A549 (cell line): Measurements from ENCODE around the gene GNB1. TPM values are rescaled to one million over a fixed set of nuclear protein-coding genes. Genes with fewer than 3 reads are reported as not detected.

Experiments
- ATAC-seq, 2 experiments: fragments of 200-7000 bp in 1 of 2; fragments of >200 bp in 1 of 2; cut with Nextera tagmentation in 1 of 2; cut with Tn5 transposase in 1 of 2; 3 replicates each; pipeline versions ENCODE4 v1.8.0 to v1.9.1; 2018 to 2020; ENCODE audit warnings: mild to moderate bottlenecking in 1 of 2, moderate library complexity in 1 of 2
- CTCF ChIA-PET: fragments of 300-600 bp; sonication (Branson Sonifier 250); formaldehyde crosslinking; extraction: SDS; loops from one replicate; lab custom pipeline; 2021; ENCODE audit warnings: antibody characterized with exemption, inconsistent platforms; lab: Yijun Ruan, JAX
- POLR2A ChIA-PET: fragments of 350-600 bp; formaldehyde crosslinking; extraction: SDS; loops from one replicate; lab custom pipeline; 2021; ENCODE audit warnings: antibody characterized with exemption, inconsistent platforms; lab: Yijun Ruan, JAX
- DNase-seq, 2 experiments: peaks; one replicate each; pipeline versions ENCODE4 v3.0.0 to v3.0.0-alpha.2; 2011 to 2016; ENCODE audit warnings: low read depth in 1 of 2, low spot score in 1 of 2
- FAIRE-seq: peaks from 2 replicates; lab custom pipeline; 2011; peaks lifted over from hg19 to GRCh38; lab: Jason Lieb, UNC
- H3K27ac ChIP-seq, 2 experiments: fragments of >200 bp; sonication (Bioruptor Twin); formaldehyde crosslinking; 3 replicates each; pipeline ENCODE4 v1.5.1; 2016 to 2017
- H3K4me1 ChIP-seq: fragments of >200 bp; sonication (Bioruptor Twin); formaldehyde crosslinking; 3 replicates; pipeline ENCODE4 v1.6.1; 2016
- H3K4me2 ChIP-seq: fragments of >200 bp; sonication (Bioruptor Twin); formaldehyde crosslinking; 3 replicates; pipeline ENCODE4 v1.6.1; 2016
- H3K4me3 ChIP-seq: fragments of >200 bp; sonication (Bioruptor Twin); formaldehyde crosslinking; 3 replicates; pipeline ENCODE4 v1.5.1; 2016
- H3K9me3 ChIP-seq: fragments of >200 bp; sonication (Bioruptor Twin); formaldehyde crosslinking; 3 replicates; pipeline ENCODE4 v1.6.1; 2016
- CEBPB ChIP-seq, 2 experiments: fragments of >200 bp in 1 of 2; sonication (Bioruptor Twin) in 1 of 2; formaldehyde crosslinking in 1 of 2; IDR thresholded peaks; 2 replicates each; pipeline ENCODE4 v1.6.1; 2012 to 2016
- EHF ChIP-seq: fragments of 250-450 bp; sonication (Bioruptor Pico); IDR thresholded peaks from 2 replicates; pipeline ENCODE4 v1.5.0; 2020; ENCODE audit warnings: mild to moderate bottlenecking
- FOXS1 ChIP-seq: fragments of 250-450 bp; sonication (Bioruptor Pico); IDR thresholded peaks from 2 replicates; pipeline ENCODE4 v1.5.0; 2020; ENCODE audit warnings: mild to moderate bottlenecking, moderate library complexity
- HEYL ChIP-seq: fragments of 250-450 bp; sonication (Bioruptor Pico); IDR thresholded peaks from 2 replicates; pipeline ENCODE4 v1.8.0; 2021; ENCODE audit warnings: mild to moderate bottlenecking, moderate library complexity
- HMGXB4 ChIP-seq: fragments of 250-450 bp; sonication (Bioruptor Pico); IDR thresholded peaks from 2 replicates; pipeline ENCODE4 v1.5.0; 2021; ENCODE audit warnings: mild to moderate bottlenecking, moderate library complexity, borderline replicate concordance
- HOXA7 ChIP-seq: fragments of 250-450 bp; sonication (Bioruptor Pico); IDR thresholded peaks from 2 replicates; pipeline ENCODE4 v1.5.0; 2020; ENCODE audit warnings: mild to moderate bottlenecking, moderate library complexity
- JUN ChIP-seq, 2 experiments: fragments of >200 bp; sonication (Bioruptor Twin); formaldehyde crosslinking; IDR thresholded peaks; 2 replicates in 1 of 2; 3 replicates in 1 of 2; pipeline ENCODE4 v1.6.1; 2016 to 2017
- KDM5A ChIP-seq: fragments of 200-600 bp; sonication (generic); IDR thresholded peaks from 2 replicates; pipeline ENCODE4 v1.6.1; 2016; ENCODE audit warnings: antibody characterized with exemption, mild to moderate bottlenecking
- MAFK ChIP-seq: fragments of 450-650 bp; IDR thresholded peaks from 2 replicates; pipeline ENCODE4 v1.6.1; 2014; ENCODE audit not compliant: partially characterized antibody
- MAZ ChIP-seq: fragments of 150-350 bp; IDR thresholded peaks from 2 replicates; pipeline ENCODE4 v1.6.1; 2014; ENCODE audit warnings: antibody characterized with exemption, low read depth, low read length, borderline replicate concordance
- NFE2L2 ChIP-seq: fragments of 150-350 bp; conservative IDR thresholded peaks from 2 replicates; pipeline ENCODE4 v1.6.1; 2014; ENCODE audit warnings: low read length
- NPAS2 ChIP-seq: fragments of 250-450 bp; sonication (Bioruptor Pico); IDR thresholded peaks from 2 replicates; pipeline ENCODE4 v1.8.0; 2022; ENCODE audit warnings: mild to moderate bottlenecking, moderate library complexity, borderline replicate concordance
- PBX3 ChIP-seq: IDR thresholded peaks from 2 replicates; pipeline ENCODE4 v1.6.1; 2012
- RARB ChIP-seq: fragments of 250-450 bp; sonication (Bioruptor Pico); IDR thresholded peaks from 2 replicates; pipeline ENCODE4 v1.8.0; 2021; ENCODE audit warnings: mild to moderate bottlenecking, moderate library complexity
- RCOR1 ChIP-seq: fragments of 150-350 bp; IDR thresholded peaks from 2 replicates; pipeline ENCODE4 v1.6.1; 2014; ENCODE audit warnings: antibody characterized with exemption, low read length, low read depth
- SREBF2 ChIP-seq: fragments of 450-650 bp; IDR thresholded peaks from 2 replicates; pipeline ENCODE4 v1.6.1; 2014; ENCODE audit warnings: mild to moderate bottlenecking, moderate library complexity
- WGBS: methylation state at CpG from one replicate; pipeline ENCODE4 v1.1.6; 2017; ENCODE audit errors: missing lambda C conversion rate; 5-methylcytosine and 5-hydroxymethylcytosine counted together
- polyA plus RNA-seq, 4 experiments: library from polyadenylated mRNA; depleted of rRNA in 3 of 4; stranded (reverse); fragments of >200 nt; fragmentation: RNase III in 1 of 4; extraction: RNeasy Plus Mini Kit Qiagen cat#74134 plus additional on column Dnase treatment in 1 of 4; gene quantifications; 2 replicates in 3 of 4; 3 replicates in 1 of 4; pipeline ENCODE4 v1.2.3, GENCODE V29; 2011 to 2017
- TF ChIP-seq, protein P1 (sequence below): IDR thresholded peaks from 2 replicates; pipeline ENCODE4 v1.6.1; 2012
- TF ChIP-seq, protein P2 (sequence below): fragments of 200-600 bp; sonication (generic); IDR thresholded peaks from 2 replicates; pipeline ENCODE4 v1.6.1; 2016; ENCODE audit warnings: antibody characterized with exemption, mild to moderate bottlenecking, moderate library complexity

GNB1 gene
- polyA plus RNA-seq, 2 of the 4 experiments (the other 2 are of a cell fraction), result 159 to 270 TPM

GRCh38 chr1:1782399-1783221 is 108.3 kb downstream of the GNB1 start (continued):
- no peak for TF ChIP-seq CEBPB (IDR thresholded peaks at IDR 0.05)
- TF ChIP-seq, protein P1, sequence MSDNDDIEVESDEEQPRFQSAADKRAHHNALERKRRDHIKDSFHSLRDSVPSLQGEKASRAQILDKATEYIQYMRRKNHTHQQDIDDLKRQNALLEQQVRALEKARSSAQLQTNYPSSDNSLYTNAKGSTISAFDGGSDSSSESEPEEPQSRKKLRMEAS, result peak; percentile 57
- no peak for TF ChIP-seq HEYL (CRISPR knock-in tag)
- no peak for TF ChIP-seq FOXS1 (CRISPR knock-in tag)
- no peak for TF ChIP-seq NFE2L2
- TF ChIP-seq MAFK, result no peak
- 0 out of 5 replicates have a peak, but pooled peaks of 1 of the 2 experiments have one; percentile 20 for TF ChIP-seq JUN (IDR thresholded peaks at IDR 0.05)
- TF ChIP-seq, all 56 proteins: peak for 3

DNA sequence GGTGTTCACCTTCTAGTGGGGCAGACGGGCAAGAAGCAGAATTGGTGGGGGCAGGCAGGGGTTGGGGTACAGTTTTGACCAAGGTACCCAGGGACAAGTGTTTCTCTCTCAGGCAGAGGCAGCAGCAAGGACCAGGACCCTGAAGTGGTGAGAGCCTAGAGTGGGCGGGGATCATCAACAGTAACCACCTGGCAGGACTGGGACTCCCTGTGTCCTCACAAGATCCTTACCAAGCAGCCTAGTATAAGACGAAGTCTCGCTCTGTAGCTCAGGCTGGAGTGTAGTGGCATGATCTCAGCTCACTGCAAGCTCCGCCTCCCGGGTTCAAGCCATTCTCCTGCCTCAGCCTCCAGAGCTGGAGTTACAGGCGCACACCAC is 109.4 kb downstream of the GNB1 start:
- FAIRE-seq (no peak), DNase-seq (no peak), ATAC-seq (no peak)
- WGBS, result 89% methylated on average over 7 of the region's 7 CpGs
- no peaks in the 10 kb centered on the region for H3K9me3 ChIP-seq
- CTCF ChIA-PET, result no interaction called here
- TF ChIP-seq HOXA7 (CRISPR knock-in tag) (no peak), MAZ (no peak), KDM5A (no peak), PBX3 (no peak), CEBPB (IDR thresholded peaks at IDR 0.05) (no peak), EHF (CRISPR knock-in tag) (no peak)
- H3K4me1 ChIP-seq, result peaks cover 39% of the 10 kb centered on the region
- H3K27ac ChIP-seq, result no peak overlapping the region
- H3K4me3 ChIP-seq, result no peak overlapping the region
- no peak overlapping the region for H3K4me2 ChIP-seq
- POLR2A ChIA-PET, result no interaction called here

DNA sequence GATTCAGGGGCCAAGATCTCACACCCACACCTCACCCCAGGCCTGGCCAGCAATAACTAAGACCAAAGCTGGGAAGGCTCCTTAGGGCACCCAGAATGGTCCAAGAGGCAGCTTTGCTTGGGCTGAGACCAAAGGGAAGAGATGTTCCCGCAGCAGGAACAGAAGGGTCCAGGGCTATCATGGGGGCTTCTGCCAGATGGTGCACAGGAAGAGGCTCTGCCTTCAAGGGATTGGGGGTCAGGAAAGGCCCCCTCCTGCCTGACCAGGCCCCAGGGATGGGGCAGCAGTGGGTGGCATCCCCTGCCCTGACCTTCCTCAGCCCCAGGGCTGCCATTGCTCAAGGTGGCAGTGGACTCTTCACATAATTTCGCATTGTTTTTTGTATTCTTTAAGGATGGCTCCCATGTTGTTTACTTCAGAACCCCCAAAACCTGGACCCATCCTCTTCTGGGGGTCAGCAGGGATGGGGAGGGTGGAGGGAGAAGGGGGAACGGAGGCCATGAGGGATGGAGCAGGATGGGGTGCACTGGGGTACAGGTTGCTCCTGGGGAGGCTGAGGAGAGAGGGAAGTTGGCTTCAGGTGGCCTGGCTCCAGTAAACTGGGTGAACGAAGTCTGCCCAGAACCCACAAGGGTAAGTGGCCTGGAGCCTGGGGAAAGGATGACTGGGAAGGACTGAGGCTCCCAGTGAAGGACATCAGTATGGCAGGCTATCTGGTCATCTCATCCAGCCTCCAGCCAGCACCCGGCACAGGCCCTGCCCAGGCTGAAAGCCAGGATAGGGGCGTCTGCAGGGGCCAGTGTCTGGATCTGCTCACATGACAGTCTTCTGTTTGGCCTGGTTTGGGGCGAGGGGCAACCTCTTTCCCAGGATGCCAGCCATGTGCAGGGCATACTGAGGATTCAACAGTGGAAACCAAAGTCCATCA is 110.0 kb downstream of the GNB1 start:
- WGBS, result 75% methylated on average over 4 of the region's 7 CpGs
- TF ChIP-seq NPAS2 (CRISPR knock-in tag) (no peak), SREBF2 (no peak), HMGXB4 (no peak), RARB (no peak), NFE2L2 (no peak), RCOR1 (no peak)
- TF ChIP-seq, protein P2, sequence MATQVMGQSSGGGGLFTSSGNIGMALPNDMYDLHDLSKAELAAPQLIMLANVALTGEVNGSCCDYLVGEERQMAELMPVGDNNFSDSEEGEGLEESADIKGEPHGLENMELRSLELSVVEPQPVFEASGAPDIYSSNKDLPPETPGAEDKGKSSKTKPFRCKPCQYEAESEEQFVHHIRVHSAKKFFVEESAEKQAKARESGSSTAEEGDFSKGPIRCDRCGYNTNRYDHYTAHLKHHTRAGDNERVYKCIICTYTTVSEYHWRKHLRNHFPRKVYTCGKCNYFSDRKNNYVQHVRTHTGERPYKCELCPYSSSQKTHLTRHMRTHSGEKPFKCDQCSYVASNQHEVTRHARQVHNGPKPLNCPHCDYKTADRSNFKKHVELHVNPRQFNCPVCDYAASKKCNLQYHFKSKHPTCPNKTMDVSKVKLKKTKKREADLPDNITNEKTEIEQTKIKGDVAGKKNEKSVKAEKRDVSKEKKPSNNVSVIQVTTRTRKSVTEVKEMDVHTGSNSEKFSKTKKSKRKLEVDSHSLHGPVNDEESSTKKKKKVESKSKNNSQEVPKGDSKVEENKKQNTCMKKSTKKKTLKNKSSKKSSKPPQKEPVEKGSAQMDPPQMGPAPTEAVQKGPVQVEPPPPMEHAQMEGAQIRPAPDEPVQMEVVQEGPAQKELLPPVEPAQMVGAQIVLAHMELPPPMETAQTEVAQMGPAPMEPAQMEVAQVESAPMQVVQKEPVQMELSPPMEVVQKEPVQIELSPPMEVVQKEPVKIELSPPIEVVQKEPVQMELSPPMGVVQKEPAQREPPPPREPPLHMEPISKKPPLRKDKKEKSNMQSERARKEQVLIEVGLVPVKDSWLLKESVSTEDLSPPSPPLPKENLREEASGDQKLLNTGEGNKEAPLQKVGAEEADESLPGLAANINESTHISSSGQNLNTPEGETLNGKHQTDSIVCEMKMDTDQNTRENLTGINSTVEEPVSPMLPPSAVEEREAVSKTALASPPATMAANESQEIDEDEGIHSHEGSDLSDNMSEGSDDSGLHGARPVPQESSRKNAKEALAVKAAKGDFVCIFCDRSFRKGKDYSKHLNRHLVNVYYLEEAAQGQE, result no peak
- DNase-seq (no peak), FAIRE-seq (no peak), ATAC-seq (peak in 1 of 2 experiments; percentile 3; a peak in 1 of 6 replicates)
- Histone ChIP-seq H3K4me3 (no peak overlapping the region), H3K9me3 (no peaks in the 10 kb centered on the region), H3K27ac (peak overlapping the region in 1 of 2 experiments; percentile 36; a peak in 1 of 6 replicates), H3K4me1 (peaks cover 39% of the 10 kb centered on the region), H3K4me2 (no peak overlapping the region)
- CTCF ChIA-PET, result interaction anchor here (1.2 to 1.3 kb wide), 3 partner anchors 8 to 126 kb away, joined by 3 to 4 read pairs (median 3); no protein-coding TSS in a partner anchor
- POLR2A ChIA-PET, result no interaction called here
